ENCODE data around the gene ITPKB. TPM values are rescaled to one million over a fixed set of nuclear protein-coding genes. Genes with fewer than 3 reads are reported as not detected.

ITPKB gene
- total and polyA plus RNA-seq, 2 of the 13 experiments (the other 11 are each of a cell fraction or from before 2014, with no cell fraction given) = not detected

DNA sequence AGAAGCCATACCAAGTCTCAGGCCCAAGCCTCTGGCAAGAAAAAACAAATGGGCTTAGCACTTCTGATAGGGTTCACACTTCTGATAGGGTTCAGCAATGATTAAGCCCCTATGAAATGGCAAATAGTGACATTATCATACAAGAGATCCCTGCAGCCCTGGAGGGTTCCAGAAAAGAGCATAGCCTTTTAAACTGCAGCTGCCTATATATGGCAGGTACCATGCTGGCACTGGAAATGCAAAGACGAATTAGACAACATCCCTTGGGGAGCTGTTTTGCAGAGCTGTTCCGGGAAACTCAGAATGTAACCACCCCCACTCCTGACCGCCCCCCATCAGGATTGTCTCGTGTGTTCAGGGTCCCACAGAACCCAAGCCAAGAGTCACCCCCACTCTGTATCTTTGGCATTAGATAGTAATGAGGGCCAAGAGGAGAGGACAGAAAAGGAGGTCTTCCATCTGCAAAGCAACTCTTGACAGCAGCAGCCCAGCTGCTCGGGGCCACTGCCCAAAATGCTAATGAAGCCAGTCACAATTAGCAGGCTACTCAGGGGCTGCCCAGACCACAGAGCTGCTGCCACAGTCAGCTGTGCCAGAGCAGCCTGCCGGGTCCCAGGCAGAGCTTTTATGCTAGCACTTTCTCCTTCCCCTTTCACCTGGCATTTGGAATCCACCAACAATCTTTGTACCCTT is 50.9 kb downstream of the ITPKB start:
- Histone ChIP-seq H3K4me3 (replicated peaks in 1 of 3; ENCODE audit: insufficient read depth in 1 of 3, low read depth in 2 of 3, low read length in 3 of 3) (no peak overlapping the region), H3K9ac (ENCODE audit: insufficient read depth, low read depth, low read length) (no peak overlapping the region), H3K4me2 (ENCODE audit: low read depth, low read length) (no peak overlapping the region), H4K20me1 (ENCODE audit: insufficient read depth, low read length) (no peaks in the 10 kb centered on the region), H3K27ac (ENCODE audit: extremely low read length, insufficient read depth, low read length) (no peak overlapping the region), H3K4me1 (ENCODE audit: insufficient read depth, low read length) (no peaks in the 10 kb centered on the region), H3K9me3 (ENCODE audit: low read length) (no peaks in the 10 kb centered on the region), H3K79me2 (ENCODE audit: insufficient read depth, low read length) (no peaks in the 10 kb centered on the region), H3K36me3 (replicated peaks in 1 of 2; ENCODE audit: control insufficient read depth in 1 of 2, insufficient read depth in 2 of 2, low read length in 2 of 2) (no peaks in the 10 kb centered on the region), H2AFZ (ENCODE audit: low read length) (no peak overlapping the region), H3K27me3 (ENCODE audit: control insufficient read depth in 1 of 2, insufficient read depth in 2 of 2, low read length in 2 of 2) (peaks cover 1 to 45% of the 10 kb centered on the region in 2 experiments)
- FAIRE-seq (no peak), DNase-seq (ENCODE audit: low spot score) (no peak), ATAC-seq (no peak)
- intact Hi-C loops (cut with micrococcal nuclease; ENCODE audit: unreplicated experiment) (no loop called here), in situ Hi-C loops (cut with HindIII; ENCODE audit: extremely low pct_ligation_motif_present, low pct_unique_long_range_greater_than_20kb) (no loop called here)
- ChIA-PET CTCF (ENCODE audit: low intra/inter-chr PET ratio, low total read pairs) (no interaction called here), POLR2A (no interaction called here)
- TF ChIP-seq TFE3 (CRISPR knock-in tag; IDR thresholded peaks at IDR 0.05) = no peak
- no peak for TF ChIP-seq ZNF546 (CRISPR knock-in tag; conservative IDR thresholded peaks at IDR 0.05)
- TF ChIP-seq SMAD9 (CRISPR knock-in tag; IDR thresholded peaks at IDR 0.05) = no peak
- TF ChIP-seq, protein P1, sequence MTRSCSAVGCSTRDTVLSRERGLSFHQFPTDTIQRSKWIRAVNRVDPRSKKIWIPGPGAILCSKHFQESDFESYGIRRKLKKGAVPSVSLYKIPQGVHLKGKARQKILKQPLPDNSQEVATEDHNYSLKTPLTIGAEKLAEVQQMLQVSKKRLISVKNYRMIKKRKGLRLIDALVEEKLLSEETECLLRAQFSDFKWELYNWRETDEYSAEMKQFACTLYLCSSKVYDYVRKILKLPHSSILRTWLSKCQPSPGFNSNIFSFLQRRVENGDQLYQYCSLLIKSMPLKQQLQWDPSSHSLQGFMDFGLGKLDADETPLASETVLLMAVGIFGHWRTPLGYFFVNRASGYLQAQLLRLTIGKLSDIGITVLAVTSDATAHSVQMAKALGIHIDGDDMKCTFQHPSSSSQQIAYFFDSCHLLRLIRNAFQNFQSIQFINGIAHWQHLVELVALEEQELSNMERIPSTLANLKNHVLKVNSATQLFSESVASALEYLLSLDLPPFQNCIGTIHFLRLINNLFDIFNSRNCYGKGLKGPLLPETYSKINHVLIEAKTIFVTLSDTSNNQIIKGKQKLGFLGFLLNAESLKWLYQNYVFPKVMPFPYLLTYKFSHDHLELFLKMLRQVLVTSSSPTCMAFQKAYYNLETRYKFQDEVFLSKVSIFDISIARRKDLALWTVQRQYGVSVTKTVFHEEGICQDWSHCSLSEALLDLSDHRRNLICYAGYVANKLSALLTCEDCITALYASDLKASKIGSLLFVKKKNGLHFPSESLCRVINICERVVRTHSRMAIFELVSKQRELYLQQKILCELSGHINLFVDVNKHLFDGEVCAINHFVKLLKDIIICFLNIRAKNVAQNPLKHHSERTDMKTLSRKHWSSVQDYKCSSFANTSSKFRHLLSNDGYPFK (CRISPR knock-in tag; IDR thresholded peaks at IDR 0.05; ENCODE audit: borderline replicate concordance) = no peak
- TF ChIP-seq MEF2D (CRISPR knock-in tag; IDR thresholded peaks at IDR 0.05) = no peak
- TF ChIP-seq ZNF552 (CRISPR knock-in tag; IDR thresholded peaks at IDR 0.05; ENCODE audit: borderline replicate concordance) = no peak
- TF ChIP-seq ARHGAP35 (CRISPR knock-in tag; IDR thresholded peaks at IDR 0.05; ENCODE audit: borderline replicate concordance) = no peak
- TF ChIP-seq, protein P2, sequence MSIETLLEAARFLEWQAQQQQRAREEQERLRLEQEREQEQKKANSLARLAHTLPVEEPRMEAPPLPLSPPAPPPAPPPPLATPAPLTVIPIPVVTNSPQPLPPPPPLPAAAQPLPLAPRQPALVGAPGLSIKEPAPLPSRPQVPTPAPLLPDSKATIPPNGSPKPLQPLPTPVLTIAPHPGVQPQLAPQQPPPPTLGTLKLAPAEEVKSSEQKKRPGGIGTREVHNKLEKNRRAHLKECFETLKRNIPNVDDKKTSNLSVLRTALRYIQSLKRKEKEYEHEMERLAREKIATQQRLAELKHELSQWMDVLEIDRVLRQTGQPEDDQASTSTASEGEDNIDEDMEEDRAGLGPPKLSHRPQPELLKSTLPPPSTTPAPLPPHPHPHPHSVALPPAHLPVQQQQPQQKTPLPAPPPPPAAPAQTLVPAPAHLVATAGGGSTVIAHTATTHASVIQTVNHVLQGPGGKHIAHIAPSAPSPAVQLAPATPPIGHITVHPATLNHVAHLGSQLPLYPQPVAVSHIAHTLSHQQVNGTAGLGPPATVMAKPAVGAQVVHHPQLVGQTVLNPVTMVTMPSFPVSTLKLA (IDR thresholded peaks at IDR 0.05) = no peak
- TF ChIP-seq, protein P3, sequence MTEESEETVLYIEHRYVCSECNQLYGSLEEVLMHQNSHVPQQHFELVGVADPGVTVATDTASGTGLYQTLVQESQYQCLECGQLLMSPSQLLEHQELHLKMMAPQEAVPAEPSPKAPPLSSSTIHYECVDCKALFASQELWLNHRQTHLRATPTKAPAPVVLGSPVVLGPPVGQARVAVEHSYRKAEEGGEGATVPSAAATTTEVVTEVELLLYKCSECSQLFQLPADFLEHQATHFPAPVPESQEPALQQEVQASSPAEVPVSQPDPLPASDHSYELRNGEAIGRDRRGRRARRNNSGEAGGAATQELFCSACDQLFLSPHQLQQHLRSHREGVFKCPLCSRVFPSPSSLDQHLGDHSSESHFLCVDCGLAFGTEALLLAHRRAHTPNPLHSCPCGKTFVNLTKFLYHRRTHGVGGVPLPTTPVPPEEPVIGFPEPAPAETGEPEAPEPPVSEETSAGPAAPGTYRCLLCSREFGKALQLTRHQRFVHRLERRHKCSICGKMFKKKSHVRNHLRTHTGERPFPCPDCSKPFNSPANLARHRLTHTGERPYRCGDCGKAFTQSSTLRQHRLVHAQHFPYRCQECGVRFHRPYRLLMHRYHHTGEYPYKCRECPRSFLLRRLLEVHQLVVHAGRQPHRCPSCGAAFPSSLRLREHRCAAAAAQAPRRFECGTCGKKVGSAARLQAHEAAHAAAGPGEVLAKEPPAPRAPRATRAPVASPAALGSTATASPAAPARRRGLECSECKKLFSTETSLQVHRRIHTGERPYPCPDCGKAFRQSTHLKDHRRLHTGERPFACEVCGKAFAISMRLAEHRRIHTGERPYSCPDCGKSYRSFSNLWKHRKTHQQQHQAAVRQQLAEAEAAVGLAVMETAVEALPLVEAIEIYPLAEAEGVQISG (CRISPR knock-in tag; IDR thresholded peaks at IDR 0.05) = no peak
- TF ChIP-seq FOXA3 (CRISPR knock-in tag; IDR thresholded peaks at IDR 0.05) = no peak
- 0% methylated on average over 2 of the region's 6 CpGs for WGBS (ENCODE audit: low lambda C conversion rate)
- no TSS peak for BruUV-seq (replicated peaks)
